H1 (cell line): ENCODE results near the gene SOX6. TPM values are rescaled to one million over a fixed set of nuclear protein-coding genes. Genes with fewer than 3 reads are reported as not detected.

ENCODE experiments used
- KDM5A ChIP-seq: fragments of 200-600 bp; IDR thresholded peaks from 2 replicates; pipeline ENCODE4 v1.7.1; 2012; ENCODE audit warnings: mild to moderate bottlenecking, low read length, inconsistent platforms, mixed read lengths
- RFX5 ChIP-seq: IDR thresholded peaks from 2 replicates; pipeline ENCODE4 v1.6.1; 2011; ENCODE audit warnings: low read depth, low read length, improper control_type of control experiment, borderline replicate concordance
- polyA plus RNA-seq, 7 experiments: library from polyadenylated mRNA; depleted of rRNA in 3 of 7; stranded (reverse) in 5 of 7; unstranded in 2 of 7; fragments of >200 nt in 5 of 7; fragments of 200-250 nt in 2 of 7; gene quantifications; 1 replicate in 5 of 7; 2 replicates in 1 of 7; 4 replicates in 1 of 7; pipeline versions ENCODE4 v1.2.1 to v1.2.3, GENCODE V29; 2011 to 2013; ENCODE audit warnings: missing spikeins in 2 of 7, mixed read lengths in 2 of 7
- total RNA-seq: library from RNA; stranded (reverse); fragmentation: NEBNext Ultra II Directional; extraction: Animal tissue kit (Norgen Biotek cat#: 25700); gene quantifications from 2 replicates; pipeline ENCODE4 v1.2.1, GENCODE V29; 2021
- TF ChIP-seq, protein P1 (sequence below): fragments of 300-600 bp; sonication (generic); IDR thresholded peaks from 2 replicates; pipeline ENCODE4 v1.7.1; 2012; ENCODE audit warnings: low read length, moderate library complexity, mild to moderate bottlenecking, inconsistent platforms; ENCODE audit not compliant: insufficient replicate concordance

The SOX6 gene
- total and polyA plus RNA-seq, 2 of the 8 experiments (the other 6 are each of a cell fraction or from before 2014, with no cell fraction given), result 0.09 TPM; not detected in 1

DNA sequence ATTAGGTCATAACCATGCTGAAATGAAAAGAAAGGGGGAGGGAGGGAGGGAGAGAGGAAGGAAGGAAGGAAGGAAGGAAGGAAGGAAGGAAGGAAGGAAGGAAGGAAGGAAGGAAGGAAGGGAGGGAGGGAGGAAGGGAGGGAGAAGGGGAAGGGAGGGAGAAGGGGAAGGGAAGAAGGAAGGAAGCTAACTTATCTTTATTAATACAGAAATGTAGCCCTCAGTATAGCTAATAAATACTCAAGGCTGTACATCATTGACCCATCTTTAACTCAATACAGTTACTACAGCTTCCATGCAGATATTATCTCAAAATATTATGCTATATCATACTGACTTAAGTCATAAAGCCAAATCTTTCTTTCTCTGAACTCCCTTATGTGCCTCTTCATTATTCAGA, 17.4 kb upstream of the SOX6 start (continued):
- TF ChIP-seq, protein P1, sequence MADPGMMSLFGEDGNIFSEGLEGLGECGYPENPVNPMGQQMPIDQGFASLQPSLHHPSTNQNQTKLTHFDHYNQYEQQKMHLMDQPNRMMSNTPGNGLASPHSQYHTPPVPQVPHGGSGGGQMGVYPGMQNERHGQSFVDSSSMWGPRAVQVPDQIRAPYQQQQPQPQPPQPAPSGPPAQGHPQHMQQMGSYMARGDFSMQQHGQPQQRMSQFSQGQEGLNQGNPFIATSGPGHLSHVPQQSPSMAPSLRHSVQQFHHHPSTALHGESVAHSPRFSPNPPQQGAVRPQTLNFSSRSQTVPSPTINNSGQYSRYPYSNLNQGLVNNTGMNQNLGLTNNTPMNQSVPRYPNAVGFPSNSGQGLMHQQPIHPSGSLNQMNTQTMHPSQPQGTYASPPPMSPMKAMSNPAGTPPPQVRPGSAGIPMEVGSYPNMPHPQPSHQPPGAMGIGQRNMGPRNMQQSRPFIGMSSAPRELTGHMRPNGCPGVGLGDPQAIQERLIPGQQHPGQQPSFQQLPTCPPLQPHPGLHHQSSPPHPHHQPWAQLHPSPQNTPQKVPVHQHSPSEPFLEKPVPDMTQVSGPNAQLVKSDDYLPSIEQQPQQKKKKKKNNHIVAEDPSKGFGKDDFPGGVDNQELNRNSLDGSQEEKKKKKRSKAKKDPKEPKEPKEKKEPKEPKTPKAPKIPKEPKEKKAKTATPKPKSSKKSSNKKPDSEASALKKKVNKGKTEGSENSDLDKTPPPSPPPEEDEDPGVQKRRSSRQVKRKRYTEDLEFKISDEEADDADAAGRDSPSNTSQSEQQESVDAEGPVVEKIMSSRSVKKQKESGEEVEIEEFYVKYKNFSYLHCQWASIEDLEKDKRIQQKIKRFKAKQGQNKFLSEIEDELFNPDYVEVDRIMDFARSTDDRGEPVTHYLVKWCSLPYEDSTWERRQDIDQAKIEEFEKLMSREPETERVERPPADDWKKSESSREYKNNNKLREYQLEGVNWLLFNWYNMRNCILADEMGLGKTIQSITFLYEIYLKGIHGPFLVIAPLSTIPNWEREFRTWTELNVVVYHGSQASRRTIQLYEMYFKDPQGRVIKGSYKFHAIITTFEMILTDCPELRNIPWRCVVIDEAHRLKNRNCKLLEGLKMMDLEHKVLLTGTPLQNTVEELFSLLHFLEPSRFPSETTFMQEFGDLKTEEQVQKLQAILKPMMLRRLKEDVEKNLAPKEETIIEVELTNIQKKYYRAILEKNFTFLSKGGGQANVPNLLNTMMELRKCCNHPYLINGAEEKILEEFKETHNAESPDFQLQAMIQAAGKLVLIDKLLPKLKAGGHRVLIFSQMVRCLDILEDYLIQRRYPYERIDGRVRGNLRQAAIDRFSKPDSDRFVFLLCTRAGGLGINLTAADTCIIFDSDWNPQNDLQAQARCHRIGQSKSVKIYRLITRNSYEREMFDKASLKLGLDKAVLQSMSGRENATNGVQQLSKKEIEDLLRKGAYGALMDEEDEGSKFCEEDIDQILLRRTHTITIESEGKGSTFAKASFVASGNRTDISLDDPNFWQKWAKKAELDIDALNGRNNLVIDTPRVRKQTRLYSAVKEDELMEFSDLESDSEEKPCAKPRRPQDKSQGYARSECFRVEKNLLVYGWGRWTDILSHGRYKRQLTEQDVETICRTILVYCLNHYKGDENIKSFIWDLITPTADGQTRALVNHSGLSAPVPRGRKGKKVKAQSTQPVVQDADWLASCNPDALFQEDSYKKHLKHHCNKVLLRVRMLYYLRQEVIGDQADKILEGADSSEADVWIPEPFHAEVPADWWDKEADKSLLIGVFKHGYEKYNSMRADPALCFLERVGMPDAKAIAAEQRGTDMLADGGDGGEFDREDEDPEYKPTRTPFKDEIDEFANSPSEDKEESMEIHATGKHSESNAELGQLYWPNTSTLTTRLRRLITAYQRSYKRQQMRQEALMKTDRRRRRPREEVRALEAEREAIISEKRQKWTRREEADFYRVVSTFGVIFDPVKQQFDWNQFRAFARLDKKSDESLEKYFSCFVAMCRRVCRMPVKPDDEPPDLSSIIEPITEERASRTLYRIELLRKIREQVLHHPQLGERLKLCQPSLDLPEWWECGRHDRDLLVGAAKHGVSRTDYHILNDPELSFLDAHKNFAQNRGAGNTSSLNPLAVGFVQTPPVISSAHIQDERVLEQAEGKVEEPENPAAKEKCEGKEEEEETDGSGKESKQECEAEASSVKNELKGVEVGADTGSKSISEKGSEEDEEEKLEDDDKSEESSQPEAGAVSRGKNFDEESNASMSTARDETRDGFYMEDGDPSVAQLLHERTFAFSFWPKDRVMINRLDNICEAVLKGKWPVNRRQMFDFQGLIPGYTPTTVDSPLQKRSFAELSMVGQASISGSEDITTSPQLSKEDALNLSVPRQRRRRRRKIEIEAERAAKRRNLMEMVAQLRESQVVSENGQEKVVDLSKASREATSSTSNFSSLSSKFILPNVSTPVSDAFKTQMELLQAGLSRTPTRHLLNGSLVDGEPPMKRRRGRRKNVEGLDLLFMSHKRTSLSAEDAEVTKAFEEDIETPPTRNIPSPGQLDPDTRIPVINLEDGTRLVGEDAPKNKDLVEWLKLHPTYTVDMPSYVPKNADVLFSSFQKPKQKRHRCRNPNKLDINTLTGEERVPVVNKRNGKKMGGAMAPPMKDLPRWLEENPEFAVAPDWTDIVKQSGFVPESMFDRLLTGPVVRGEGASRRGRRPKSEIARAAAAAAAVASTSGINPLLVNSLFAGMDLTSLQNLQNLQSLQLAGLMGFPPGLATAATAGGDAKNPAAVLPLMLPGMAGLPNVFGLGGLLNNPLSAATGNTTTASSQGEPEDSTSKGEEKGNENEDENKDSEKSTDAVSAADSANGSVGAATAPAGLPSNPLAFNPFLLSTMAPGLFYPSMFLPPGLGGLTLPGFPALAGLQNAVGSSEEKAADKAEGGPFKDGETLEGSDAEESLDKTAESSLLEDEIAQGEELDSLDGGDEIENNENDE, result no peak
- TF ChIP-seq RFX5 (no peak), KDM5A (no peak)
